ENCODE measurements around the gene ZNF804B.

DNA sequence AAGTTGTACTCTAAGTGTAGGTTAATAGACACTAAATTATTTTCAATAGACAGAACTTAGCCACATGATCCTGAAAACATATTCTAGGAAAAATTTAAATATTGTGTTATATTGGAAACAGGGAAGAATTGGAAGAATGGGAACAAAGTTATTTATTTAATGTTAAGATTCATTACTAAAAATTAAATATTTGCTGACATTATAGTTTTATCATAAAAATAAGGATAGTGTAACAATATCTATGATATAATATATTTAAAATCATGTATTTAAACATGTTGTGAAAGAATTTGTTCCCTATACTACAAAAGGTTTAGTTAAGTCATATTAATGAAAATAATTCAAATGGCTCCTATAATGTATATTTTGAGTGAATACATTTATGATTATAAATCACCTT is 156.1 kb downstream of the ZNF804B start:
- no peak for TF ChIP-seq POLR2A (IDR thresholded peaks at IDR 0.05)
- TF ChIP-seq, protein P1, sequence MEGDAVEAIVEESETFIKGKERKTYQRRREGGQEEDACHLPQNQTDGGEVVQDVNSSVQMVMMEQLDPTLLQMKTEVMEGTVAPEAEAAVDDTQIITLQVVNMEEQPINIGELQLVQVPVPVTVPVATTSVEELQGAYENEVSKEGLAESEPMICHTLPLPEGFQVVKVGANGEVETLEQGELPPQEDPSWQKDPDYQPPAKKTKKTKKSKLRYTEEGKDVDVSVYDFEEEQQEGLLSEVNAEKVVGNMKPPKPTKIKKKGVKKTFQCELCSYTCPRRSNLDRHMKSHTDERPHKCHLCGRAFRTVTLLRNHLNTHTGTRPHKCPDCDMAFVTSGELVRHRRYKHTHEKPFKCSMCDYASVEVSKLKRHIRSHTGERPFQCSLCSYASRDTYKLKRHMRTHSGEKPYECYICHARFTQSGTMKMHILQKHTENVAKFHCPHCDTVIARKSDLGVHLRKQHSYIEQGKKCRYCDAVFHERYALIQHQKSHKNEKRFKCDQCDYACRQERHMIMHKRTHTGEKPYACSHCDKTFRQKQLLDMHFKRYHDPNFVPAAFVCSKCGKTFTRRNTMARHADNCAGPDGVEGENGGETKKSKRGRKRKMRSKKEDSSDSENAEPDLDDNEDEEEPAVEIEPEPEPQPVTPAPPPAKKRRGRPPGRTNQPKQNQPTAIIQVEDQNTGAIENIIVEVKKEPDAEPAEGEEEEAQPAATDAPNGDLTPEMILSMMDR (IDR thresholded peaks at IDR 0.05) = no peak

Data from breast epithelium (tissue), 3 donors.